Caco-2 (cell line): Measurements from ENCODE around the gene DIS3L2. TPM values are rescaled to one million over a fixed set of nuclear protein-coding genes. Genes with fewer than 3 reads are reported as not detected.
A peak's percentile ranks its signal among the peaks of the same experiment; 100 is the strongest.
"Not testable (repeated sequence)": the region's sequence is repeated elsewhere in the genome, so short reads cannot be mapped to it uniquely, and the experiment has no call there.

Source experiments
- BruUV-seq: library from RNA; stranded (reverse); fragments of 400-500 nt; replicated peaks from 2 replicates; lab custom pipeline; 2021; lab: Mats Ljungman, UMichigan
- CTCF ChIA-PET: fragments of 300-600 bp; sonication (Branson Sonifier 250); formaldehyde crosslinking; loops from one replicate; lab custom pipeline; 2022; ENCODE audit warnings: antibody characterized with exemption; lab: Charles Lee
- POLR2A ChIA-PET: fragments of 300-600 bp; sonication (Branson Sonifier 250); formaldehyde crosslinking; loops from one replicate; lab custom pipeline; 2022; ENCODE audit warnings: antibody characterized with exemption; lab: Charles Lee
- DNase-seq, 2 experiments: peaks; one replicate each; pipeline versions ENCODE4 v3.0.0 to v3.0.0-alpha.2; 2020 to 2022
- H3K27me3 ChIP-seq: replicated peaks from 2 replicates; pipeline ENCODE4 v1.6.0; 2011; ENCODE audit warnings: low read length; ENCODE audit not compliant: control insufficient read depth, insufficient read depth
- H3K36me3 ChIP-seq: 2 replicates; pipeline ENCODE4 v1.5.1; 2011; ENCODE audit warnings: low read length; ENCODE audit not compliant: control insufficient read depth, insufficient read depth
- H3K4me1 ChIP-seq: fragments of 250-450 bp; sonication (Bioruptor Pico); 2 replicates; pipeline ENCODE4 v1.5.1; 2020; ENCODE audit warnings: mild to moderate bottlenecking
- H3K4me3 ChIP-seq: 2 replicates; pipeline ENCODE4 v1.5.1; 2011; ENCODE audit warnings: low read depth, mild to moderate bottlenecking, control low read depth, low read length
- H3K9me3 ChIP-seq: fragments of 250-450 bp; sonication (Bioruptor Pico); 2 replicates; pipeline ENCODE4 v1.5.1; 2020; ENCODE audit warnings: mild to moderate bottlenecking, moderate library complexity
- H3K27ac Mint-ChIP-seq: one replicate; pipeline ENCODE4 v1.8.0; 2022; ENCODE audit warnings: mixed read lengths; ENCODE audit not compliant: unreplicated experiment
- H3K27me3 Mint-ChIP-seq: one replicate; pipeline ENCODE4 v1.8.0; 2022; ENCODE audit warnings: mixed read lengths; ENCODE audit not compliant: insufficient read depth, unreplicated experiment
- H3K36me3 Mint-ChIP-seq: one replicate; pipeline ENCODE4 v1.8.0; 2022; ENCODE audit warnings: mild to moderate bottlenecking, mixed read lengths; ENCODE audit not compliant: insufficient read depth, unreplicated experiment
- H3K4me1 Mint-ChIP-seq: one replicate; pipeline ENCODE4 v1.8.0; 2022; ENCODE audit warnings: low read depth, mixed read lengths; ENCODE audit not compliant: unreplicated experiment
- H3K4me3 Mint-ChIP-seq: one replicate; pipeline ENCODE4 v1.8.0; 2022; ENCODE audit warnings: mild to moderate bottlenecking, moderate library complexity, mixed read lengths; ENCODE audit not compliant: unreplicated experiment
- H3K9me3 Mint-ChIP-seq: one replicate; pipeline ENCODE4 v1.8.0; 2022; ENCODE audit warnings: mixed read lengths; ENCODE audit not compliant: unreplicated experiment
- CTCF ChIP-seq, 2 experiments: fragments of 200-600 bp in 1 of 2; IDR thresholded peaks; 1 replicate in 1 of 2; 2 replicates in 1 of 2; pipeline versions ENCODE4 v1.5.1 to v1.8.0; 2011 to 2022; ENCODE audit warnings: antibody characterized with exemption in 1 of 2, control low read depth in 1 of 2, inconsistent platforms in 1 of 2, low read depth in 1 of 2, low read length in 1 of 2, mild to moderate bottlenecking in 1 of 2, moderate library complexity in 1 of 2; ENCODE audit not compliant: insufficient read depth in 1 of 2, severe bottlenecking in 1 of 2, unreplicated experiment in 1 of 2
- intact Hi-C: fragments of 100-400 bp; cut with micrococcal nuclease; formaldehyde crosslinking; loops from one replicate; pipeline ENCODE4 v1.10.0; 2022; ENCODE audit not compliant: unreplicated experiment
- total RNA-seq: library from RNA; stranded (reverse); gene quantifications from 2 replicates; pipeline ENCODE4 v1.2.3, GENCODE V29; 2022

Gene DIS3L2
- total RNA-seq, 1 experiment from 2014 or later = 15.5 TPM

- peak in 1 of 2 experiments; percentile 7 for DNase-seq
- Histone ChIP-seq H3K4me1 (peaks cover 7% of the 10 kb centered on the region), H3K36me3 (no peaks in the 10 kb centered on the region), H3K27me3 (no peaks in the 10 kb centered on the region), H3K4me3 (no peak overlapping the region), H3K9me3 (no peaks in the 10 kb centered on the region)
- intact Hi-C loops = loop anchor here (5.0 kb wide), 2 partner anchors 187 to 402 kb away; partner anchors contain the start of gene NPPC
- no peak overlapping the region for H3K4me3 Mint-ChIP-seq
- ChIA-PET POLR2A (no interaction called here), CTCF (no interaction called here)
- no peaks in the 10 kb centered on the region for H3K4me1 Mint-ChIP-seq
- no peaks in the 10 kb centered on the region for H3K27me3 Mint-ChIP-seq
- H3K27ac Mint-ChIP-seq = no peak overlapping the region
- no TSS peak for BruUV-seq
- no peaks in the 10 kb centered on the region for H3K36me3 Mint-ChIP-seq
- no peaks in the 10 kb centered on the region for H3K9me3 Mint-ChIP-seq
- no peak for TF ChIP-seq CTCF (IDR thresholded peaks at IDR 0.05; ENCODE audit: insufficient read depth in 1 of 2, low read depth in 1 of 2, low read length in 1 of 2, severe bottlenecking in 1 of 2, unreplicated experiment in 1 of 2)
Observed at GRCh38 chr2:232329716-232330067, 368.2 kb downstream of the DIS3L2 start.

- Histone ChIP-seq H3K4me3 (no peak overlapping the region), H3K9me3 (no peaks in the 10 kb centered on the region), H3K4me1 (peaks cover 7% of the 10 kb centered on the region), H3K36me3 (no peaks in the 10 kb centered on the region), H3K27me3 (no peaks in the 10 kb centered on the region)
- Mint-ChIP-seq H3K4me3 (no peak overlapping the region), H3K27me3 (no peaks in the 10 kb centered on the region), H3K36me3 (no peaks in the 10 kb centered on the region), H3K9me3 (no peaks in the 10 kb centered on the region), H3K4me1 (no peaks in the 10 kb centered on the region), H3K27ac (no peak overlapping the region)
- no TSS peak for BruUV-seq
- POLR2A ChIA-PET = no interaction called here
- TF ChIP-seq CTCF (IDR thresholded peaks at IDR 0.05; ENCODE audit: insufficient read depth in 1 of 2, low read depth in 1 of 2, low read length in 1 of 2, severe bottlenecking in 1 of 2, unreplicated experiment in 1 of 2) = no peak
- intact Hi-C loops = no loop called here
- peak; percentile 35 to 70 for DNase-seq
- CTCF ChIA-PET = no interaction called here
Observed at GRCh38 chr2:232330068-232330999, 368.8 kb downstream of the DIS3L2 start.

- CTCF ChIA-PET, H3K36me3 ChIP-seq, intact Hi-C loops, H3K4me1 ChIP-seq, H3K4me3 ChIP-seq, H3K9me3 Mint-ChIP-seq, H3K36me3 Mint-ChIP-seq, H3K9me3 ChIP-seq, H3K27me3 ChIP-seq, H3K4me1 Mint-ChIP-seq, H3K27me3 Mint-ChIP-seq, POLR2A ChIA-PET, H3K4me3 Mint-ChIP-seq, BruUV-seq, H3K27ac Mint-ChIP-seq: not testable (repeated sequence)
- peak in 1 of 2 experiments; percentile 15 for DNase-seq
Observed at GRCh38 chr2:232331061-232331460, 369.5 kb downstream of the DIS3L2 start.

- intact Hi-C loops, CTCF ChIA-PET, H3K27me3 Mint-ChIP-seq, H3K4me3 ChIP-seq, H3K9me3 Mint-ChIP-seq, H3K27me3 ChIP-seq, H3K4me1 ChIP-seq, H3K4me1 Mint-ChIP-seq, H3K27ac Mint-ChIP-seq, POLR2A ChIA-PET, H3K36me3 Mint-ChIP-seq, BruUV-seq, H3K4me3 Mint-ChIP-seq, H3K36me3 ChIP-seq, H3K9me3 ChIP-seq: not testable (repeated sequence)
- peak in 1 of 2 experiments; percentile 16 for DNase-seq
Observed at GRCh38 chr2:232331641-232332040, 370.1 kb downstream of the DIS3L2 start.

GRCh38 chr2:232332244-232332939 is 370.9 kb downstream of the DIS3L2 start:
- CTCF ChIA-PET, H3K9me3 ChIP-seq, H3K27me3 Mint-ChIP-seq, H3K36me3 ChIP-seq, H3K36me3 Mint-ChIP-seq, POLR2A ChIA-PET, H3K4me1 ChIP-seq, H3K4me1 Mint-ChIP-seq, H3K27ac Mint-ChIP-seq, intact Hi-C loops, H3K9me3 Mint-ChIP-seq, BruUV-seq, H3K27me3 ChIP-seq, H3K4me3 ChIP-seq, H3K4me3 Mint-ChIP-seq: not testable (repeated sequence)
- peak in 1 of 2 experiments; percentile 18 for DNase-seq
